Measurements from ENCODE around the gene WDFY4. TPM values are rescaled to one million over a fixed set of nuclear protein-coding genes. Genes with fewer than 3 reads are reported as not detected.

WDFY4 gene
- total and polyA plus RNA-seq, 4 donors, result 0.57 to 7.1 (median 2.0) TPM

GRCh38 chr10:48785796-48786195, 101.1 kb downstream of the WDFY4 start:
- WGBS, result 63% methylated on average over 2 of the region's 2 CpGs
- Histone ChIP-seq H3K9me3 (ENCODE audit: control insufficient read depth in 4 of 4, low read length in 3 of 4) (no peaks in the 10 kb centered on the region), H3K4me1 (ENCODE audit: control insufficient read depth in 4 of 4, insufficient read depth in 4 of 4, low read length in 3 of 4) (no peaks in the 10 kb centered on the region), H3K4me3 (ENCODE audit: low read depth in 1 of 3, low read length in 3 of 3) (no peak overlapping the region), H3K36me3 (ENCODE audit: control insufficient read depth in 4 of 4, insufficient read depth in 3 of 4, low read depth in 1 of 4, low read length in 3 of 4) (no peaks in the 10 kb centered on the region), H3K9ac (ENCODE audit: low read depth in 1 of 2, low read length in 2 of 2) (no peak overlapping the region), H3K27ac (ENCODE audit: low read depth in 1 of 2, low read length in 2 of 2) (no peak overlapping the region), H3K27me3 (ENCODE audit: control insufficient read depth in 4 of 4, insufficient read depth in 4 of 4, low read length in 3 of 4) (peaks cover 0 to 3% (median 0%) of the 10 kb centered on the region in 4 donors)
- TF ChIP-seq, protein P1, sequence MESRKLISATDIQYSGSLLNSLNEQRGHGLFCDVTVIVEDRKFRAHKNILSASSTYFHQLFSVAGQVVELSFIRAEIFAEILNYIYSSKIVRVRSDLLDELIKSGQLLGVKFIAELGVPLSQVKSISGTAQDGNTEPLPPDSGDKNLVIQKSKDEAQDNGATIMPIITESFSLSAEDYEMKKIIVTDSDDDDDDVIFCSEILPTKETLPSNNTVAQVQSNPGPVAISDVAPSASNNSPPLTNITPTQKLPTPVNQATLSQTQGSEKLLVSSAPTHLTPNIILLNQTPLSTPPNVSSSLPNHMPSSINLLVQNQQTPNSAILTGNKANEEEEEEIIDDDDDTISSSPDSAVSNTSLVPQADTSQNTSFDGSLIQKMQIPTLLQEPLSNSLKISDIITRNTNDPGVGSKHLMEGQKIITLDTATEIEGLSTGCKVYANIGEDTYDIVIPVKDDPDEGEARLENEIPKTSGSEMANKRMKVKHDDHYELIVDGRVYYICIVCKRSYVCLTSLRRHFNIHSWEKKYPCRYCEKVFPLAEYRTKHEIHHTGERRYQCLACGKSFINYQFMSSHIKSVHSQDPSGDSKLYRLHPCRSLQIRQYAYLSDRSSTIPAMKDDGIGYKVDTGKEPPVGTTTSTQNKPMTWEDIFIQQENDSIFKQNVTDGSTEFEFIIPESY (IDR thresholded peaks at IDR 0.05), result no peak
- no peak for TF ChIP-seq TAF1 (conservative IDR thresholded peaks at IDR 0.05)
- no peak for TF ChIP-seq ATF3 (IDR thresholded peaks at IDR 0.05)
- TF ChIP-seq GABPA (IDR thresholded peaks at IDR 0.05 in 1 of 2, conservative IDR thresholded peaks at IDR 0.05 in 1 of 2), result no peak
- no peak for TF ChIP-seq MAX (IDR thresholded peaks at IDR 0.05)
- TF ChIP-seq RXRA (IDR thresholded peaks at IDR 0.05), result no peak
- TF ChIP-seq HNF4G (IDR thresholded peaks at IDR 0.05), result no peak
- no peak for DNase-seq (ENCODE audit: low spot score)

- no peak for DNase-seq (ENCODE audit: low spot score)
- H3K4me3 ChIP-seq (ENCODE audit: low read depth in 1 of 3, low read length in 3 of 3), result no peak overlapping the region
- H3K27ac ChIP-seq (ENCODE audit: low read depth in 1 of 2, low read length in 2 of 2), result no peak overlapping the region
- no peak for TF ChIP-seq HNF4G (IDR thresholded peaks at IDR 0.05)
- TF ChIP-seq EGR1 (IDR thresholded peaks at IDR 0.05; ENCODE audit: low read depth in 2 of 2), result no peak
- no peak for TF ChIP-seq FOXA2 (IDR thresholded peaks at IDR 0.05)
- TF ChIP-seq JUND (IDR thresholded peaks at IDR 0.05), result no peak
- no peak for TF ChIP-seq SP1 (IDR thresholded peaks at IDR 0.05)
- TF ChIP-seq, protein P2, sequence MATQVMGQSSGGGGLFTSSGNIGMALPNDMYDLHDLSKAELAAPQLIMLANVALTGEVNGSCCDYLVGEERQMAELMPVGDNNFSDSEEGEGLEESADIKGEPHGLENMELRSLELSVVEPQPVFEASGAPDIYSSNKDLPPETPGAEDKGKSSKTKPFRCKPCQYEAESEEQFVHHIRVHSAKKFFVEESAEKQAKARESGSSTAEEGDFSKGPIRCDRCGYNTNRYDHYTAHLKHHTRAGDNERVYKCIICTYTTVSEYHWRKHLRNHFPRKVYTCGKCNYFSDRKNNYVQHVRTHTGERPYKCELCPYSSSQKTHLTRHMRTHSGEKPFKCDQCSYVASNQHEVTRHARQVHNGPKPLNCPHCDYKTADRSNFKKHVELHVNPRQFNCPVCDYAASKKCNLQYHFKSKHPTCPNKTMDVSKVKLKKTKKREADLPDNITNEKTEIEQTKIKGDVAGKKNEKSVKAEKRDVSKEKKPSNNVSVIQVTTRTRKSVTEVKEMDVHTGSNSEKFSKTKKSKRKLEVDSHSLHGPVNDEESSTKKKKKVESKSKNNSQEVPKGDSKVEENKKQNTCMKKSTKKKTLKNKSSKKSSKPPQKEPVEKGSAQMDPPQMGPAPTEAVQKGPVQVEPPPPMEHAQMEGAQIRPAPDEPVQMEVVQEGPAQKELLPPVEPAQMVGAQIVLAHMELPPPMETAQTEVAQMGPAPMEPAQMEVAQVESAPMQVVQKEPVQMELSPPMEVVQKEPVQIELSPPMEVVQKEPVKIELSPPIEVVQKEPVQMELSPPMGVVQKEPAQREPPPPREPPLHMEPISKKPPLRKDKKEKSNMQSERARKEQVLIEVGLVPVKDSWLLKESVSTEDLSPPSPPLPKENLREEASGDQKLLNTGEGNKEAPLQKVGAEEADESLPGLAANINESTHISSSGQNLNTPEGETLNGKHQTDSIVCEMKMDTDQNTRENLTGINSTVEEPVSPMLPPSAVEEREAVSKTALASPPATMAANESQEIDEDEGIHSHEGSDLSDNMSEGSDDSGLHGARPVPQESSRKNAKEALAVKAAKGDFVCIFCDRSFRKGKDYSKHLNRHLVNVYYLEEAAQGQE (IDR thresholded peaks at IDR 0.05), result no peak
- no peak for TF ChIP-seq TAF1 (conservative IDR thresholded peaks at IDR 0.05)
- no peak for TF ChIP-seq RXRA (IDR thresholded peaks at IDR 0.05)
- TF ChIP-seq NR2F2 (IDR thresholded peaks at IDR 0.05), result no peak
- TF ChIP-seq YY1 (IDR thresholded peaks at IDR 0.05), result no peak
- no peak for TF ChIP-seq FOXA1 (IDR thresholded peaks at IDR 0.05)
- TF ChIP-seq HNF4A (conservative IDR thresholded peaks at IDR 0.05), result no peak
- TF ChIP-seq GABPA (IDR thresholded peaks at IDR 0.05 in 1 of 2, conservative IDR thresholded peaks at IDR 0.05 in 1 of 2), result no peak
- no peak for TF ChIP-seq RAD21 (IDR thresholded peaks at IDR 0.05)
- no peak for TF ChIP-seq ATF3 (IDR thresholded peaks at IDR 0.05)
- TF ChIP-seq, protein P1 (IDR thresholded peaks at IDR 0.05), result no peak
- no peak for TF ChIP-seq MAX (IDR thresholded peaks at IDR 0.05)
- no peak for TF ChIP-seq CTCF (IDR thresholded peaks at IDR 0.05; ENCODE audit: low read depth, low read length, missing input control)
- WGBS, result 80% methylated on average over 4 of the region's 4 CpGs
- H3K9ac ChIP-seq (ENCODE audit: low read depth in 1 of 2, low read length in 2 of 2), result no peak overlapping the region
- H3K9me3 ChIP-seq (ENCODE audit: control insufficient read depth in 4 of 4, low read length in 3 of 4), result no peaks in the 10 kb centered on the region
- no peaks in the 10 kb centered on the region for H3K36me3 ChIP-seq (ENCODE audit: control insufficient read depth in 4 of 4, insufficient read depth in 3 of 4, low read depth in 1 of 4, low read length in 3 of 4)
- H3K4me1 ChIP-seq (ENCODE audit: control insufficient read depth in 4 of 4, insufficient read depth in 4 of 4, low read length in 3 of 4), result no peaks in the 10 kb centered on the region
- H3K27me3 ChIP-seq (ENCODE audit: control insufficient read depth in 4 of 4, insufficient read depth in 4 of 4, low read length in 3 of 4), result peaks cover 0 to 3% (median 0%) of the 10 kb centered on the region in 4 donors
Observed at GRCh38 chr10:48786606-48787282, 102.1 kb downstream of the WDFY4 start.

Measured in liver (tissue), 9 donors.